G401 (cell line): ENCODE measurements around the gene C11orf21. TPM values are rescaled to one million over a fixed set of nuclear protein-coding genes. Genes with fewer than 3 reads are reported as not detected.

Experiments
- DNase-seq: peaks from one replicate; pipeline ENCODE4 v3.0.0-alpha.2; 2015; ENCODE audit warnings: low spot score
- in situ Hi-C: cut with HindIII; loops from 2 replicates; pipeline ENCODE4 v1.10.0; 2016; ENCODE audit warnings: low sequenced_read_pairs, mixed read lengths
- total RNA-seq: library from RNA; depleted of rRNA; stranded (reverse); fragments of >200 nt; shearing (Covaris generic); gene quantifications from 2 replicates; pipeline ENCODE4 v1.2.3, GENCODE V29; 2014; rRNA removed

Gene C11orf21
- total RNA-seq, 1 experiment from 2014 or later: not detected

- in situ Hi-C loops: no loop called here
These were observed 51.7 kb downstream of the C11orf21 start for GRCh38 chr11:2250041-2250440.

GRCh38 chr11:2249189-2249916 lies 52.4 kb downstream of the C11orf21 start:
- DNase-seq: no peak
- in situ Hi-C loops: no loop called here

More at GRCh38 chr11:2250041-2250440, 51.7 kb downstream of the C11orf21 start:
- DNase-seq: no peak

GRCh38 chr11:2248762-2249161 lies 53.0 kb downstream of the C11orf21 start:
- in situ Hi-C loops: no loop called here
- DNase-seq: no peak

- in situ Hi-C loops: no loop called here
- no peak for DNase-seq
These were observed 53.5 kb downstream of the C11orf21 start for GRCh38 chr11:2248242-2248641.

GRCh38 chr11:2247496-2247895 lies 54.2 kb downstream of the C11orf21 start:
- in situ Hi-C loops: no loop called here

More at GRCh38 chr11:2247496-2247895, 54.2 kb downstream of the C11orf21 start:
- DNase-seq: no peak

Other genes with a start within 250 kb of the C11orf21 start
- gene IGF2, start 162.5 kb downstream of the C11orf21 start, total RNA-seq: 0.06 TPM in 1 of 2 replicates, not detected in the other
- gene INS, start 140.7 kb downstream of the C11orf21 start, total RNA-seq: not detected in 2 replicates
- gene TH, start 130.1 kb downstream of the C11orf21 start, total RNA-seq: 0.49 TPM in 1 of 2 replicates, not detected in the other
- not detected in 2 replicates for gene ASCL2, start 31.3 kb downstream of the C11orf21 start, total RNA-seq
- gene TSPAN32, start 95 bp upstream of the C11orf21 start, total RNA-seq: not detected in 2 replicates
- 61.8 and 105 TPM in 2 replicates for gene CD81, start 75.4 kb upstream of the C11orf21 start, total RNA-seq
- 44.6 and 46.1 TPM in 2 replicates for gene TSSC4, start 98.8 kb upstream of the C11orf21 start, total RNA-seq
- not detected in 2 replicates for gene TRPM5, start 142.6 kb upstream of the C11orf21 start, total RNA-seq
- 0.85 TPM in 1 of 2 replicates, not detected in the other for gene KCNQ1, start 143.1 kb upstream of the C11orf21 start, total RNA-seq